Measurements from ENCODE around the gene XPO6.
A peak's percentile ranks its signal among the peaks of the same experiment; 100 is the strongest.

The XPO6 gene

GRCh38 chr16:28210979-28211588 lies 681 bp downstream of the XPO6 start:
- peak; percentile 72 for DNase-seq (ENCODE audit: low read depth)

GRCh38 chr16:28210264-28210663 lies 1.5 kb downstream of the XPO6 start:
- DNase-seq (ENCODE audit: low read depth) = no peak
- peak overlapping the region; percentile 86 for H3K4me3 ChIP-seq (ENCODE audit: control insufficient read depth, low read depth, low read length)
- TF ChIP-seq CTCF (conservative IDR thresholded peaks at IDR 0.05; ENCODE audit: control insufficient read depth, insufficient read depth, low read depth, low read length) = no peak

More at GRCh38 chr16:28210979-28211588, 681 bp downstream of the XPO6 start:
- peak overlapping the region; percentile 86 for H3K4me3 ChIP-seq (ENCODE audit: control insufficient read depth, low read depth, low read length)
- no peak for TF ChIP-seq CTCF (conservative IDR thresholded peaks at IDR 0.05; ENCODE audit: control insufficient read depth, insufficient read depth, low read depth, low read length)

GRCh38 chr16:28208824-28209223 lies 2.9 kb downstream of the XPO6 start:
- no peak for TF ChIP-seq CTCF (conservative IDR thresholded peaks at IDR 0.05; ENCODE audit: control insufficient read depth, insufficient read depth, low read depth, low read length)
- no peak overlapping the region for H3K4me3 ChIP-seq (ENCODE audit: control insufficient read depth, low read depth, low read length)
- DNase-seq (ENCODE audit: low read depth) = no peak

- H3K4me3 ChIP-seq (ENCODE audit: control insufficient read depth, low read depth, low read length) = no peak overlapping the region
- no peak for TF ChIP-seq CTCF (conservative IDR thresholded peaks at IDR 0.05; ENCODE audit: control insufficient read depth, insufficient read depth, low read depth, low read length)
- no peak for DNase-seq (ENCODE audit: low read depth)
These were observed 3.6 kb downstream of the XPO6 start for GRCh38 chr16:28208131-28208530.

GRCh38 chr16:28207399-28207798 lies 4.4 kb downstream of the XPO6 start:
- no peak overlapping the region for H3K4me3 ChIP-seq (ENCODE audit: control insufficient read depth, low read depth, low read length)
- no peak for TF ChIP-seq CTCF (conservative IDR thresholded peaks at IDR 0.05; ENCODE audit: control insufficient read depth, insufficient read depth, low read depth, low read length)
- no peak for DNase-seq (ENCODE audit: low read depth)

- DNase-seq (ENCODE audit: low read depth) = no peak
- TF ChIP-seq CTCF (conservative IDR thresholded peaks at IDR 0.05; ENCODE audit: control insufficient read depth, insufficient read depth, low read depth, low read length) = no peak
- H3K4me3 ChIP-seq (ENCODE audit: control insufficient read depth, low read depth, low read length) = no peak overlapping the region
These were observed 5.8 kb downstream of the XPO6 start for GRCh38 chr16:28205974-28206373.
